GM12872 (cell line): Measurements from ENCODE around the gene CTDSPL2.

ENCODE experiments used
- TF ChIP-seq, protein P1 (sequence below): IDR thresholded peaks from 3 replicates; pipeline ENCODE4 v1.5.1; 2011; ENCODE audit warnings: low read depth, mild to moderate bottlenecking, low read length, moderate library complexity; ENCODE audit not compliant: insufficient read depth

Gene CTDSPL2

DNA sequence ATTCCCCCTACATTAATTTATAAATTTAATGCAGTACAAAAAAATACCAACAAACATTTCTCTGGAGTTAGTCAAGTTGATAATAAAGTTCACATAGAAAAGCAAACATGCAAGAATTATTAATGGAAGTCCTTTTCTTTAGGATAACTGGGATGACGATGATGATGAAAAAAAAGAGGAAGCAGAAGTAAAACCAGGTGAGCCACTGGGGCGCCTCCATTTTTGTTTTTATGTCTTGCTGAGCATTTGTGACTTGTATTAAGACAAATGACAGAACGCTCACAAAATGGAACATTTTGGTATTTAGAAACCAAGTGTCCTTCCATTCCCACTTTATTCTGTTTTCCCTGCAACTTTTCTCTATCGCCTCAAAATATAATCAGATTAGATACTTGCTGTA is 123.3 kb downstream of the CTDSPL2 start:
- TF ChIP-seq, protein P1, sequence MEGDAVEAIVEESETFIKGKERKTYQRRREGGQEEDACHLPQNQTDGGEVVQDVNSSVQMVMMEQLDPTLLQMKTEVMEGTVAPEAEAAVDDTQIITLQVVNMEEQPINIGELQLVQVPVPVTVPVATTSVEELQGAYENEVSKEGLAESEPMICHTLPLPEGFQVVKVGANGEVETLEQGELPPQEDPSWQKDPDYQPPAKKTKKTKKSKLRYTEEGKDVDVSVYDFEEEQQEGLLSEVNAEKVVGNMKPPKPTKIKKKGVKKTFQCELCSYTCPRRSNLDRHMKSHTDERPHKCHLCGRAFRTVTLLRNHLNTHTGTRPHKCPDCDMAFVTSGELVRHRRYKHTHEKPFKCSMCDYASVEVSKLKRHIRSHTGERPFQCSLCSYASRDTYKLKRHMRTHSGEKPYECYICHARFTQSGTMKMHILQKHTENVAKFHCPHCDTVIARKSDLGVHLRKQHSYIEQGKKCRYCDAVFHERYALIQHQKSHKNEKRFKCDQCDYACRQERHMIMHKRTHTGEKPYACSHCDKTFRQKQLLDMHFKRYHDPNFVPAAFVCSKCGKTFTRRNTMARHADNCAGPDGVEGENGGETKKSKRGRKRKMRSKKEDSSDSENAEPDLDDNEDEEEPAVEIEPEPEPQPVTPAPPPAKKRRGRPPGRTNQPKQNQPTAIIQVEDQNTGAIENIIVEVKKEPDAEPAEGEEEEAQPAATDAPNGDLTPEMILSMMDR = no peak

DNA sequence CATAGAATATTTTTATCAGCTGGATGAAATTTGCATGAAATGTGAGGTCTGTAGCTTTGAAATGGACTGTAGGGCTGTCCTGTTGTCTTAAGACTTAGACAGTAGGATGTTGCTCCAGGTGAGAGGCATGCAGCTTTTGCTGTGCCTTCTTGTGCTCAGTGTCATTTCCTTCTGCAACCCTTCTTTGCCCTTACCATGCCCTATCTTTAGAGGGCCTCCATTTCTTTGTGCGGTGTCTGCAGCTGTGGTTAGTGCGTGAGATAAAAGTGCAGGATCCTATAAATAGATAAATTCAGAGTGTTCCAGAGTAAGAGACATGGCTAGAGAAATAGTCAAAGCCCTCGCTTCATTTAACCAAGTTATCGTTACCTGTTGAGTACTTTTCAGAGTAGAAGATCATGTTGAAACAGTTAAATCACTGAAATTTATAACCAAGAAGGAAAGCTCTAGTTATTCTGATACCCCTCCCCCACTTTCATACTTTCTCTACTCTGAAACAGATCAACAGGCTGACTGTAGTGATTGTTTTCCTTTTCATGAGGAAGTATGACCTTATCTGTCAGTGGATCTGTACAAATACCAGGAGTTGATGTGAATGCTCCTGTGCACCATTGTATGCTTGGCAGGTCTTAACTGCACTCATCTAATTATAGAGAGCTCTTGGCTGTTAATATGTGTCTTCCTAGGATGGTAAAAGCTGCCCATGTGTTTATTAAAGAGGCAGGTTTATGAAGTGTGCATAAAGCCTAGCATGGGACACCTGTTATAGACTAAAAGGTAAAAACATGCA is 127.7 kb downstream of the CTDSPL2 start:
- TF ChIP-seq, protein P1 = no peak

DNA sequence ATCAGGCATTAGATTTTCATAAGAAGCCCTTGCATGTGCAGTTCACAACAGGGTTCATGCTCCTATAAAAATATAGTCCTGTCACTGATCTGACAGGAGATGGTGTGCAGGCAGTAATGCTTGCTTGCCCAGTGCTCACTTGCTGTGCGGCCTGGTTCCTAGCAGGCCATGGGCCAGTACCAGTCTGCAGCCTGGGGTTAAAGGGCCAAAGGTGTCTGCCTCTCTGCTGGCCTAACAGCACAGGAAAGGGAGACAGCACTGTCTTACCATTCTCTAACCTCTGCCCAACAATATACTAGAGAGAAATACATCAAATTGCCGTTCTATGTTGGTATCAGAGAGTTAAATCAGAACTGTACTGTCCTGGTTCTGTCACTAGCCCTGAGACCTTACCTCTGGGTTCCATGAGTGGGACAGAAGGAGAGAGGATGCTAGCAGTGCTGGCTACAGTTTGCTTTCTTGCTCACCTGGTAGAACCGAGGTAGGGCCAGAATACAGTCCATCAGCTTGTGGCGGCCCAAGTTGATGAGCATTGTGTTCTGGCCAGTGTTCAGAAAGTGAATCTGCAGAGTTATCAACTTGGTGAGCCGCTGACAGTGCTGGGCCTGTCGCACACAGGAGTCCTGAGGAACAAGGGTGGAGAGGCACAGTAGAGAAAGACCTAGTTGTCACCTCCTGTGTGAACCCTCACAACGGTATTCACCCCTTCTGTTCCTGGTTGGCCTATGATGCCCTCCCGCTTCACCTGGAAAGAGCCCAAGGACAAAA is 138.1 kb downstream of the CTDSPL2 start:
- TF ChIP-seq, protein P1 = no peak

DNA sequence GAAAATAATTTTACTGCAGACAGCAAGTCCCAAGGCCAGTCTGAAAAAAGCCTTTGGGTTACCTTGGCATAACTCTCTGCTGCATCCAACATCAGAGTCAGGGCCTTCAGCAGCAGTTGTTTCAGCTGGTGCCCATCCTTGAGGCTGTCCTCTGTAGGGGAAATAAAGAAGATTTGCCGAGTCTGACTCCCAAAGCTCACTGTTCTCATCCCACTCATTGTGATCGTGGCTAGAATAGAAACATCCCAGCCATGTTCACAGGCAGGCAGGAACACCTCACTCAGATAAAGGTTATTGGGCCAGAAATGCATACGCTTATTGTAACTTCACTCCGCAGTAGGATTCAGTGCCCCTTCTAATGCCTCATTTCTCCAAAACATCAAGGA is 138.7 kb downstream of the CTDSPL2 start:
- TF ChIP-seq, protein P1 = no peak

DNA sequence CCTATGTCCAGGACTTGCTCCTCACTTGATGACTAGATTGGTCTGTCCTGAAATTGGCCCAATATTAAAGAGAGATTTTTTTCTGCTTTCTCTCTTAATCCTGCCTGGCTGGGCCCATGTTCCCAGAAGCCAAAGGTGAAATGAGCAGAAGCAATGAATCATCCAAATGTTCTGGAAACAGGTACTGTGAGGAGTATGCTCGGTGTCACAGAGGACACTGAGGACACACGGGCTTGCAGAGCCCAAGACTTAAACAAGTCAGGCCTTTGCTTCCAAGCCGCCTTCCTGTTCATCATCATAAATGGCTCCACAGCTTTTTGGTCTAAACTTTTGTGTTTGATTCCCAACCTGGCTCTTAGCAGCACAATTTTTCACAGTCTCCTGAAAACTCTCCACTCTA is 140.9 kb downstream of the CTDSPL2 start:
- TF ChIP-seq, protein P1 = no peak

DNA sequence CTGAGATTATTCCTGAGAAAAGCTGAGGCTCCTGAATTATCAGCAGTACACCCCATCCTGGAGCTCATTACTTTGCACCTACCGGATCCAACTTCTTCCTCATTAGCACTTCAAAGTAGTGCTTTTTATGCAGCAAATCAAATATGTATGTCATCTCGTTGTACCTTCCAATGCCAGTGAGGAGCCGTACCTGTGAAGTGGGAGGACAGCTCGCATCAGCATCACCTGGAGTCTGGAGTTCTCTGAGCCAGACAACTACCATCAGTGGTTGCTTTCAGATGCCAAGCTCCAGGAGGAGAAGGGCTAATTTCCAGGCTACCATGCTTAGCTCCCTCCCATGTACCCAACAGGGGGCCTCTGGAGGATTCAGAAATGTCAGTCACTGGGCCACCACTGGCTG is 141.9 kb downstream of the CTDSPL2 start:
- TF ChIP-seq, protein P1 = no peak

DNA sequence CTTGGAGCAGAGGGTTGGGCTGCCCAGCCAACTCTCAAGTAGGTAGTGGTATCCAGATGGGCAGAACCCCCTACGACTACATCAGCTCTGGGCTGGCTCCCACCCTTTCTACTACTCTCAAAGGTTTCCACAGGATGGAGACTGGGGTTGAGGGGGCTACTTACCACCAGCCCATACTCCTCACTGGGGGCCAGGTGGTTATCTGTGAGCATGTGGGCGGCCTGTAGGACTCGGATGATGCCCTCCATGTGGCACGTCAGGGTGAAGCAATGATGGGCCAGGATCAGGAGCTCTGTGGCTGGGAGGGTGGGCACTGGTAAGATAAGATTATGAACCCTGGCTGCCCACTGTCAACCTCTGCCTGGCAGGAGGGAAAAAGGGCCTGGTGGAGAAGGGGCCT is 142.9 kb downstream of the CTDSPL2 start:
- TF ChIP-seq, protein P1 = no peak
